Activated naive CD4-positive, alpha-beta T cell treated with anti-CD3 and anti-CD28 coated beads, Interleukin-2, amount 10 ng/mL, durations not matched to agents 7 days and 5 days (primary cell): Measurements from ENCODE around the gene RNF183.
"Not testable (repeated sequence)": the region's sequence is repeated elsewhere in the genome, so short reads cannot be mapped to it uniquely, and the experiment has no call there.

Source experiments
- CTCF ChIA-PET: fragments of 350-600 bp; sonication (Branson Sonifier 250); formaldehyde crosslinking; loops from one replicate; lab custom pipeline; 2021; ENCODE audit warnings: antibody characterized with exemption; lab: Charles Lee
- DNase-seq: peaks from one replicate; pipeline ENCODE4 v3.0.0-alpha.2; 2020
- H3K27ac Mint-ChIP-seq: one replicate; pipeline ENCODE4 v1.8.0; 2021; ENCODE audit warnings: mild to moderate bottlenecking, moderate library complexity, mixed read lengths
- H3K27me3 Mint-ChIP-seq: one replicate; pipeline ENCODE4 v1.8.0; 2021; ENCODE audit warnings: mild to moderate bottlenecking, mixed read lengths
- H3K36me3 Mint-ChIP-seq: one replicate; pipeline ENCODE4 v1.8.0; 2021; ENCODE audit warnings: mixed read lengths
- H3K4me1 Mint-ChIP-seq: one replicate; pipeline ENCODE4 v1.8.0; 2021; ENCODE audit warnings: mixed read lengths
- H3K4me3 Mint-ChIP-seq: one replicate; pipeline ENCODE4 v1.8.0; 2021; ENCODE audit warnings: mild to moderate bottlenecking, moderate library complexity, mixed read lengths
- H3K9me3 Mint-ChIP-seq: one replicate; pipeline ENCODE4 v1.8.0; 2021; ENCODE audit warnings: mixed read lengths

RNF183 gene

GRCh38 chr9:113249661-113250060 is 53.5 kb downstream of the RNF183 start:
- H3K36me3 Mint-ChIP-seq, H3K27ac Mint-ChIP-seq, H3K27me3 Mint-ChIP-seq, DNase-seq, H3K9me3 Mint-ChIP-seq, CTCF ChIA-PET, H3K4me1 Mint-ChIP-seq, H3K4me3 Mint-ChIP-seq: not testable (repeated sequence)

GRCh38 chr9:113247640-113248039 is 55.5 kb downstream of the RNF183 start:
- DNase-seq, result no peak
- Mint-ChIP-seq H3K27ac (no peak overlapping the region), H3K9me3 (peaks cover 3% of the 10 kb centered on the region), H3K27me3 (no peaks in the 10 kb centered on the region), H3K4me3 (no peak overlapping the region), H3K36me3 (no peaks in the 10 kb centered on the region), H3K4me1 (no peaks in the 10 kb centered on the region)
- CTCF ChIA-PET, result no interaction called here
